GM04503 (cell line): ENCODE results near the gene PRRG2.

Experiments used
- DNase-seq: peaks from one replicate; pipeline ENCODE4 v3.0.0-alpha.2; 2012; ENCODE audit warnings: low read depth

PRRG2 gene

GRCh38 chr19:49581007-49581508 is at the start of gene PRRG2:
PRRG2 (plus strand) TSS chr19:49581316; CDS start chr19:49583220, 1,904 bp downstream.
- DNase-seq = no peak

- no peak for DNase-seq
Observed at GRCh38 chr19:49533551-49534488, 47.3 kb upstream of the PRRG2 start.

DNA sequence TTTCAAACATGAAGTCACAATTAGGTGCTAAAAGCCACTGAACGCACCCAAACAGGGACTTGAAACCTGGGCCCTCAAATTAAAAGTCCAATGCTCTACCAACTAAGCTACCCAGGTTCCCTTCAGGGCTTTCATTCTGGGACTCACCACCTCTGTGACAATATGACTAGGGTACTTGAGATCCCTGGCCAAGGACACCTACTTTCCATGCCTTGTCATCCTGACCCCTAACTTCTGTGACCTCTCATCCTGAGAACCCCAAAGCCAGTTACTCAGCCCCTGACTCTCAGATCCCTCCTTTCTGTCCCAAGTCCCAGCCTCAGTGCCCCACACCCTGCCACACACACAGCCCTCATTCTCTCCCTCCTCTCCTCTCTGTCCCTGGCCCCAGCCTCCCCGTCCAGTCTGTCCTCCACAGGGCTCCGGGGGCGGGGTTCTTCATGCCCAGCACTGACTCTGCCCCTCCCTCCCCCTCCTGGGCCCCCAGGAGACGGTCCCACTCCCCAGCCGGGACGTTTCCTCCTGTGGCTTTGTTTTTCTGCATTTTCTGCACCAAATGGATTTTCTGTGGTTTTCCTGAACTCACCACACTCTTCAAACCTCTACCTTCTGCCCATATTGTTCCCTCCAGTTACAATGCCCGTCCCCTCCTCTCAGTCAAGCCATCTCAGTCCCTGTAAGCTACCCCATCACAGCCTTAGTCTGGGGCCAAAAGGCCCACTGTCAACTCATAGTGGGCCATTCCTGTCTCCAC is 46.3 kb upstream of the PRRG2 start:
- DNase-seq = no peak

DNA sequence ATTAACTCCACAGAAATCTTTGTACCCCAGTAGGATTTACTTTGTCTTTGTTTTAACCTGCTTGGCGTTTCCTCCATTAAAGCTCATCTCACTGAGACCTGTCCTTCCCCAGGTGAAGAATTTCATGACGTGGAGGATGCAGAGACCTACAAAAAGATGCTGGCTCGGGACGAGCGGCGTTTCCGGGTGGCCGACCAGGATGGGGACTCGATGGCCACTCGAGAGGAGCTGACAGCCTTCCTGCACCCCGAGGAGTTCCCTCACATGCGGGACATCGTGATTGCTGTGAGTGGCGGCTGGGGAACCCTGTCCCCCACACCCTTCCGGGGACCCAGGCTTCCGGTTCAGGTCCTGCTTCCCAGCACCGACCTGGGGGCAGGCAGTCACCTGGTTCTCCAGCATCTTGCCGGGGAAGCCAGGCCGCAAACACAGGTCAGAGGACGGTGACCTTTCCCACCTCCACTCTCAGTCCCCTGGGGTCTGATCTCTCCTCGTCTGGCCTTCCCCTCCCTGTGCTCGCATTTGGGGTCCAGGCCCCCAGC is 44.1 kb upstream of the PRRG2 start:
- no peak for DNase-seq

DNA sequence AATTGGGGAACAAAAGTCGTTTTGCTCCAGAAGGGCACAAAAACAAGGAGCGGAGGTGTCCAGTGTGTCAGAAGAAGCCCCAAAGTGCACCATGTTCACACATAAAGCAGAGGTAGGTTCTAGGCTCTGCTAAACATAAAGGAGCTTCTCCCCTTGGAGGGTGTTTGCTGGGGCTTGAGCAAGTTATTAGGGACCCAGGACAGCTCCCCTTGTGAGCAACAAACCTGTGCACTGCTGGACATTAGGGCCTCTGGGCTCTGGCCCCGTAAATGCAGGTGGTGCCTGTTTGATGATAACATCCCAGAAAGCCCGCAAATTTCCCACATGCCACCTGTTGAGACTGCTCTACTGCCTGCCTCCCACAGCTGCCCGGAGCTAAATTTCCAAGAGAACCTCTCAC is 42.5 kb upstream of the PRRG2 start:
- no peak for DNase-seq

DNA sequence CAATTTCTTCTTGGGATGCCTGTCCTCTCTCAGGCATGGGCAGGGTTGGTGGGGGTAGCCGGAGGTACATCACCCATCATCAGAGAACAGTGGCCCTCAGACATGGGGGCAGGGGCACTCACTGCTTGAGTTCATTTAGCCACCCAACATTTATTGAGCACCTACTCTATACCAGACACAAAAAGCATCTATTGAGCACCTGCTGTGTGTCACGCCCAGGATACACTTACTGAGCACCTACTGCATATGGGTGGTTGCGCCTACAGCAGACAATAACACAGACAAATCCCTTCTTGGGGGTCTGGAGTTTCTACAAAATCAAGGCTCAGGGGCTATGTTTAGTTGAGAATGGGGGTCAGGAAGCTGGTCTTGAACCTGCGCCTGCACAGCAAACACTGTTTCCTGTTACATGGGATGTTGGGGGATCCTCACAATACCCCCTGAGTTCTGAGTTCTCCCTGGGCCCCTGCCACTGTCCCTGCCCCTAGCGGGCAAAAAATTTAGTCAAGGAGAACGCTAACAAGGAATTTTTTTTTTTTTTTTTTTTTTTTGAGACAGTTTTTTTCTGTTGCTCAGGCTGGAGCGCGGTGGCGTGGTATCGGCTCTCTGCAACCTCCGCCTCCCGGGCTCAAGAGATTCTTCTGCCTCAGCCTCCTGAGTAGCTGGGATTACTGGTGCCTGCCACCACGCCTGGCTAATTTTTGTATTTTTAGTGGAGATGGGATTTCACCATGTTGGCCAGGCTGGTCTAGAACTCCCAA is 41.7 kb upstream of the PRRG2 start:
- DNase-seq = no peak

- DNase-seq = no peak
Observed at GRCh38 chr19:49541914-49542313, 39.2 kb upstream of the PRRG2 start.

GRCh38 chr19:49542446-49542845 is 38.7 kb upstream of the PRRG2 start:
- DNase-seq = no peak

DNA sequence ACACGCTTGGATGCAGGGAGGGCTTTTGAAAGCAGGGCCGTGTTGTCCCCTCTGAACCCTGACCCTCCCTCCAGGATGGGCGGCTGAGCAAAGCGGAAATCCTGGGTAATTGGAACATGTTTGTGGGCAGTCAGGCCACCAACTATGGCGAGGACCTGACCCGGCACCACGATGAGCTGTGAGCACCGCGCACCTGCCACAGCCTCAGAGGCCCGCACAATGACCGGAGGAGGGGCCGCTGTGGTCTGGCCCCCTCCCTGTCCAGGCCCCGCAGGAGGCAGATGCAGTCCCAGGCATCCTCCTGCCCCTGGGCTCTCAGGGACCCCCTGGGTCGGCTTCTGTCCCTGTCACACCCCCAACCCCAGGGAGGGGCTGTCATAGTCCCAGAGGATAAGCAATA is 38.1 kb upstream of the PRRG2 start:
- DNase-seq = no peak

- DNase-seq = no peak
Observed at GRCh38 chr19:49544154-49544553, 37.0 kb upstream of the PRRG2 start.

DNA sequence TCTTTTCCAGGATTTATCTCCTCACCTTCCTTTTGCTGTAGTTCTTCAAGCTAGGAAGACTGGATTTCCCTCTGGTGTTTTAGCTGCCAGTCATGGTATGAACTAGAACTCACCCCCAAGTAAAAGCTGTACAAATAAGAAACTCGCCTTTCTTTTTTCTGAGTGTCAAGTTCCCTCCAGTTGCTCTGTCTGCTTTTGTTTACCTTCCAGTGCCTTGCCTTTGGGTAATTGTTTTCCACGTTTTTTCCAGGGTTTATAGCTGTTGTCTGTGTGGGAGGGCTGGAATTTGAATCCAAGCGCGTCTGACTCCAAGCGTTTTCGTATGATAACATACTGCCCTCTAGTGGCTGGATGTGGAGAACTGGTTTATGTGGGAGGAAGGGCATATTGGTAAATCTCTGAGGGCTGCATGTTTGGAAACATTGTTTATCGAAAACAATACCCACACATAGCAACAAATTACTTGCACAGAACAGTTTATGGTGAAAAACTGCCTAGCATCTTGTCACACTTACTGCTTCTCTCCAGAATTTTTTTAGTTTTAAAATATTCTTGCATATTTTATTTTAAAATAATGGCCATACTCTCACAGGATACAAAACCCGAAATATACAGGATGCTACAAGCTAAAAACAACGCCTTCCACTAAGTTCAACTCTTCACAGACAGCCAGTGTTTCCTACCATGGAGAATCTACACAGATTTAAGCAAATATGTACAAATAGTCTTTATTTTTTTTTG is 34.1 kb upstream of the PRRG2 start:
- DNase-seq = peak; percentile 78

- no peak for DNase-seq
Observed at GRCh38 chr19:49549045-49549444, 32.1 kb upstream of the PRRG2 start.

GRCh38 chr19:49551531-49551930 is 29.6 kb upstream of the PRRG2 start:
- no peak for DNase-seq

- DNase-seq = no peak
Observed at GRCh38 chr19:49552749-49553148, 28.4 kb upstream of the PRRG2 start.

- peak; percentile 45 for DNase-seq
Observed at GRCh38 chr19:49553451-49554271, 27.5 kb upstream of the PRRG2 start.

- no peak for DNase-seq
Observed at GRCh38 chr19:49554701-49555181, 26.4 kb upstream of the PRRG2 start.

GRCh38 chr19:49555600-49556411 is 25.3 kb upstream of the PRRG2 start:
- no peak for DNase-seq

DNA sequence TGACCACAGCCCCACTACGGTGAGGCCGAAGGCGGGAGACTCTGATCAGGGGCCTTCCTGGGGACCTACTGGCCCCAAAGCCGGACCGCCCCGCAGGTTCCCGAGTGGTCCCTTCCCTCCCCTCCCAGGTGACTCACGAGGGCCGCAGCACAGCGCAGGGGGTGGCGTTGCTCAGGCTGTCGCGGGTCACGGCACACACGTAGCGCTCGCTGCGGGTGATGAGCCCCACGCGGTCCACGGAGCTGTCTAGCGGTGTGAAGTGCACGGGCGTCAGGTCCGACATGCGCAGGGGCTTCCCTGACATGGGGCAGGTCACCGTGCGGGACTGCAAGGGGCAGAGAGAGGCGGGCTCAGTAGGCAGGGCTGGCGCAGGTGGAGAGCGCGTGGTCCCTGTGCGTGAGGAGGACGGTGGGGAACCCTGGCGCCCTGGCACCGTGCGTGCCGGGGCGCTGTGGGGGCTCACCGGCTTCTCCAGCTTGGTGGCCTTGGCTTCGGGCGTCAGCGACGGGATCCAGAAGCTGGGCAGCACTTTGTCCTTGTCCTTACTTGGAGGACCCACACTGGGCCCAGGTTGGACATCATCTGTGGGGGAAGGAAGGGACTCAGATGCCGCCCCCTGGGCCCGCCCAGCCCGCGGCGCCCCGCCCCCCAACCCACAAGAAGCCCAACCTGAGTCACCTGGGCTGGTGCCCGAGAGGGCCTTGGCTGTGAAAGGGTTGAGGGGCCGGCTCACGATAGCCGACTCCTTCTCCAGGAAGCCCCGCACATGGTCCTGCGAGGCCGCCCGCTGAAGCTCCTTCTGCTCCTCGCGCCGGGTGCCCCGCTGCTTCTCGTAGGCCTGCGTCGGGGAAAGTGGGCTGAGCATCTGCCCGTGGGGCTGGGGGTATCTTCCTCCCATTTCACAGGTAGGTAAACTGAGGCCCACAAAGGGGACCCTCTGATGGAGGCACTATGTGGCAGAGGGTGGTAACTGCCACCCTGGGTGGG is 24.4 kb upstream of the PRRG2 start:
- no peak for DNase-seq
